ENCODE data around the gene ACAN.

Gene ACAN

GRCh38 chr15:88802250-88802990 lies 816 bp upstream of the ACAN start:
- no peak for DNase-seq (ENCODE audit: low read depth)

GRCh38 chr15:88802991-88803240 lies 320 bp upstream of the ACAN start:
- DNase-seq (ENCODE audit: low read depth) = no peak

DNA sequence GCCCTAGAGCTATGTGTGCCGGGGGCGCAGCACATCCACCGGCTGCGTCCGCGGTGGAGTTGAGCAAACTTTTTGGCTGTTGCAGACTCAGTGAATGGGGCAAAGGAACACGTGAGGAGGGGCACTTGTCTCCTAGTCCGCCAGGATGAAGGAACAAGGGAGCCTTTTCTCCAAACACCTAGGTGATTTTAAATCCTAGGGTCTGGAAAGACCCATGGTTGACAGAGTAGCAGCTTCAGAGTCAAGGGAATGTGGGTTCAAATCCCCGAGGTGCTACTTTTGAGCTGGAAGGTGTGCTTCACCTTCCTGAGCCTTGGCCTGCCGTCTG lies 648 bp downstream of the ACAN start:
- no peak for DNase-seq (ENCODE audit: low read depth)

- no peak for DNase-seq (ENCODE audit: low read depth)
These were observed 1.0 kb downstream of the ACAN start for GRCh38 chr15:88804257-88804656.

DNA sequence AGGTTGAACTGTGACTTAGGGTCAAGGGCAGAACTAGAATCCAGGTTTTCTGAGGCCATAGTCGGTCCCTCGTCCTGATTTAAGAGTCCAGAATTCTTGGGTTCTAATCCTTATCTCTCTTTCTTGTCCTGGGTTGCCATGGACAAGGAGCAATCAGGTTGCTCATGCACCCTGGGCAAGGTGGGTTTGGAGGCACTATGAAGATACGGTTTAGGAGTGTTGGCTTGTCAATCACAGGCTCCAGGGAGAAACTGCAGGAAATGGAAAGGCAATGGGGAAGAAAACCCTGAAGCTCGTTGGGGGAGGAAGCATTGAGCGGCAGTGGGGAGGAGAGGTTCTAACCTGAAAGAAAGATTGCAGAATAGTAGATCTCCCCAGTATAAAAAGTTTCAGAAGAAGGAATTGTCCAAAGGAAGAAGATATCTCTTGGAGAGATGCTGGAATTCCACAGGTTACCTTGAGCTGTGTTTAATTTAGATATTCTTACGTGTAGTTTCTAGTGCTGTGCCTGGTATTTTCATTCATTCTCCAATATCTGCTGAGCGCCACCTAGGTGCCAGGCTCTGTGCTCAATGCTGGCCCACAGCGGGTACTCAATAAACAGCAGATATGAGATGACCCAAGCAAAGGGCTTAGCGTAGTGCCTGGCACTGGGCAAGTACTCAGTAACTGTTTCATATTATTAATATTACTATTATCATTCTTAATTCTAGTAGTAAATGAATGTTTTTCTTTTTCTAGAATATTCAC lies 2.0 kb downstream of the ACAN start:
- DNase-seq (ENCODE audit: low read depth) = no peak

DNA sequence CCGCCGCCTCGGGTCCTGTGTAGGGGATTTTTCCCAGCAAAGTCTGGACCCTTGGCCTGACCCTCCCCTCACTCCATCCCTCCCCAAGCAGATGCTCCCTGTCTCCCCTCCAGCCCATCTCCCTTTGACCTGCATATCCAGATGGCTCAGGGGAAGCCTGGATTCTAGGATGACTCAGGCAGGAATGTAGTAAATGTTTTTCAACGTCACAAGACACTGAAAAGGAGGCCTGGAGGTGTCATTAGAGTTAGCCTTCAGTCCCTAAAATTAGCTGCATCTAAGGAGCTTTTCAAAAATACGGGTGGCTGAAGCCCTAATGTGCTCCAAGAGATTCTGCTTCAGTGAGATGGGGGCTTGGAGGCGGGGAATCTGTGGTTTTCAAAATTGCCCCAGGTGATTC lies 7.2 kb downstream of the ACAN start:
- DNase-seq (ENCODE audit: low read depth) = peak; percentile 73

DNA sequence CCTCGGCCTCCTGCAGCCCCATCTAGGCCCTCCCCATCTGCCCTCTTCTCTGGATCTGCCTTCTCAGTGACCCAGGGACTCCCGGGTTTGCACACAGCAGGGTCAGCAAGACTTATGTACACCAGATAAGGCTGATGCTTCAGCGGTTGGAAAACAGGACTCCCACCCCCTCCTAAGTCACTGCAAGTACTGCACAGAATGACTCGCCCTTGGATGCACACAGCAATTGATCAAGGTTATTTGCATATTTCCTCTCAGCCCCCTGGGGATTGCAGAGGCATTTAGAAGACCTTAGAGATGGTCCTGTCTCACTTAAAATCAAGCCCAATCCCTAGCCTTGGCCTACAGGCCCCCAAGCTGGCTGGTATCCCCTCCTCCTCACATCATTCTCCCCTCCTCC lies 8.9 kb downstream of the ACAN start:
- no peak for DNase-seq (ENCODE audit: low read depth)

DNA sequence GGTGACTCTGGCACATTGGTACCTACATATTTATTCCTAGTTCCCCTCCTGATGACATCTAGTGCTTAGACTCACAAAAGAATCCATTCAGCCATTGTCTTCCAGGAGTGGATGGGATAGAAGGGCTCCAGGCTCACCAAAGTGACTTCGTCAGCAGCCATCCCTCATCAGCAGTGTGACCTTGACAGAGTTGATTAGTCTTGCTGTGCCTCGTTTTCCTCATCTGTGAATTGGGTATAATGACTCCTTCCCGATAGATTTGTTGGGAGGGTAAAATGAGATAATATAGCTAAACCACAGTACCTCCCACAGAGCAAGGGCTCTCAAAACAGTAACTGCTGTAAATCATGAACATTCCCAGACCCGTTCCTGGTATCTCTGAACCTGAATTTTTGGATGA lies 10.7 kb downstream of the ACAN start:
- no peak for DNase-seq (ENCODE audit: low read depth)

- DNase-seq (ENCODE audit: low read depth) = no peak
These were observed 11.2 kb downstream of the ACAN start for GRCh38 chr15:88814393-88814792.

DNA sequence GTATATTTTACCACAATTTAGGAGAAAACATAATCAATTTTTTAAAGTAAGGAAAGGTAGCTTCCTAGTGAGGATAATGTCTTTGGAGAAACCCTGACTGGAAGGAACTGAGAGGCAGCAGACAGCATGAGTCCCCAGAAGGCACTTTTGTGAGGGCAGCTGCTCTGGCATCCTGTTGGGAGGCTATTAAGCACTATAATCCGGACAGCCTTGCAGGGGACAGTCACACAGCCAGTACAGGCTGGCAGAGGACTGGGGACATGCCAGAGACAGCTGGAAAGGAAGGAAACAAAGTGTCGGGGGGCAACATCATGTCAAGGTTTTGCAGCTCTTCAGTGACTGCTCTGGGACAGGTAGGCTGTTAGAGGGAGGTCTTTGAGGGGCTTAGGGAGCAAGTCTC lies 15.7 kb downstream of the ACAN start:
- DNase-seq (ENCODE audit: low read depth) = no peak

DNA sequence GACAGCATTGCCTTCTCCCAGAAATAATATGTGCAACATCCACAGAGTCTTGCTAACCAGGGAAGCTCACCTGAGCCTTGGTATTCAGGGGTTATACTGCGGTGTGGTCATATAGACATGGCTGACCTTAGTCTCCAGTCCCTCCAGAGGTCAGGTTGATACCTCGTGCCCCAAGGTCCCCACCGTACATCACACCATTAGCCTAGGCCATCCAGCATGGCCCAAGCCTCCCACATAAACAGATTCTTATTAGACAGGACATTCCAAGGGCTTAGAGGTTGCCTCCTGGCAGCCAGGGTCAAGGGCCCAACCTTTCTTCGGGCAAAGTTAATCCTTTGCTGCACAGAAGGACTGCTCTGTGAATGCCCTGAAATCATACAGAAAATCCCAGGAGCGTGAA lies 18.8 kb downstream of the ACAN start:
- no peak for DNase-seq (ENCODE audit: low read depth)

DNA sequence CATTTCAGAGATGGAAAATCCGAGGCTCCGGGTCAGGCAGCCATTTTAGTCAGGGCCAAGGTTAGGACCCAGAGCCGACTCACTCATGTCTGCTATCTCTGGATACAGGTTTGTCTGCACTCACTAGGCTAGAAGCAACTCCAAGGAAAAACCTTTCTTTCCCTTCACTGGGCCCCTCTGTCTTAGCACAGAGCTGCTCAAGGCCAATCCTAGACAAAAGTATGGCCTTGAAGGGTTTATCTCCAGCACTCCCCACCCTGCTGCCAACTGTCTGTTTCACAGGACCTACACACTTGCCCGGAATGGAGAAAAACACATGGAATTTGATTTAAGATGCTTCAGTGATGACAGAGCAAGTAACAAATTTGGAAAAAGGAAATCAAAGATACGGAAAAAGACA lies 25.6 kb downstream of the ACAN start:
- peak; percentile 36 for DNase-seq (ENCODE audit: low read depth)

DNA sequence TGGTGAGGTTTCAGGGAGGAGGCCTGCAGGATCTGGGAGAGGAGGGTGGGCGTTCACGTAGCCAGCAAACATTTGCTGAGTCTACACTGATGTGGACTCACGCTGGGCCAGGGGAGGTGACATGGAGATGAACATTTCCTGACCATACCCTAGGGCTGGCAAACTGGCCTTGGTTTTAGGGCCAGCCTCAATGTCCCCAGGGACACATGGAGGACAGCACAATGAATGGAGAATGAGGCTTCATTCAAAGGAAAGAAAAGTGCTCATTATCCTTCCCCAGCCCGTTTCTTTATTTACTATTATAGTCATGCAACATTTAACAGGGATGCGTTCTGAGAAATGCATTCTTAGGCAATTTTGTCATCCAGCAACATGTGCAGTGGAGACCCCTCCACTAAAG lies 26.8 kb downstream of the ACAN start:
- DNase-seq (ENCODE audit: low read depth) = no peak

DNA sequence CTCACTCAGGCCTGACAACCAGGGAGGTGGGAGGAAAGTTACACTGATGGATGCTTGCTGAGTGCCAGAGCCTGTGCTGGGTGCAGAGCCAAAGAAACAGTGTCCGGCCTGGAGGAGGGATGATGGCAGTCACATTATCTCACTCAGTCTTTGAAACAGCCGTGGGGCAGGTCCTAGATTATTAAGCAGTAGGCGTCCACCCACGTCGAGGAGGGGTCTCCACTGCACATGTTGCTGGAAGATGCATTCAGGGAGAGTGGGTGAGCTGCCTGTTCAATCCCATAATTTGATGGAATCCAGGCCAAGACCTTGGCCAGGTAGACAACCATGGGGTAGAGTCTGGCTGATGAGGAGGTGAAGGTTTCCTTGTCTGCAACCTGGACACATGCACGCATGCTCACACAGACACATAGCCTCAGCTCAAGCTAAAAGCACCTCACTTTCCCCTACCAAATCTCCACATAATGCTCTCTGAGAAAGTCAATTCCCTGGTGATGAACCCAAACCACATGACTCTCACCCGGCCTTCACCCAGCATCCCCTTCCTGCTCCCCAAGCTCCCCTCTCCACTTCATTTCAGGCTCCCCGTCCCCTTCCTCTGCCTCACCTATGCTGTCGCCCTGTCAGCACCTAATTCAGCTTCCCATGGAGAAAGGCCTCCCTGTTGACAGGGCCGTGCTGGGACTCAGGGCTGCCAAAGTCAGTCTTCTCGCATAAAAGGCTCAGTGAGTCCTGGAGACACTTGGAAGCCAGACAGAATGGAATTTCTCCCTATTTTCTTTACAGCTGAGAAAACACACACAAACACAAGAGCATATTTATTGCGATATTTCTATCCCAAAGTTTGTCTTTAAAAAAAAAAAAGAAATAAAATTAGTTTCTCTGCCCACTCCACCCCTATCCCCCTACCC lies 29.8 kb downstream of the ACAN start:
- DNase-seq (ENCODE audit: low read depth) = peak; percentile 23

DNA sequence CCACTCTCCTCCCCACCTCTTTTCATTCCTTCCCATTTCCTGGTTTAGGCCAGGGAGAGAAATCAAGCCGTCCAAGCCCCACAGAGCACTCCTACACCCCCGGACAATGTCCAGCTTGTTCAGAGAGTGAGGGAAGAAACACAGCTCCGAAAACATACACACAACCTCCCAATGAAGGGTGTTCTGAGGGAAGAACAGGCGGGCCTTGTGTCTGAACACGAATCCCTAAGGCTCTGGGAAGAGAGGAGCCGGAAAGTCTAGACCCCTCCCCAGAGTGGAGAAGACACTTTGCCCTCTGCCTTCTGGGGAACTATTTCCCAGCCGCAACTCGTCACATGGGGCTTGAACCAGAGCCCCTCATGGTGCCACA lies 30.5 kb downstream of the ACAN start:
- no peak for DNase-seq (ENCODE audit: low read depth)

- DNase-seq (ENCODE audit: low read depth) = peak; percentile 66
These were observed 31.1 kb downstream of the ACAN start for GRCh38 chr15:88834211-88834812.

GRCh38 chr15:88835119-88835518 lies 31.9 kb downstream of the ACAN start:
- no peak for DNase-seq (ENCODE audit: low read depth)

DNA sequence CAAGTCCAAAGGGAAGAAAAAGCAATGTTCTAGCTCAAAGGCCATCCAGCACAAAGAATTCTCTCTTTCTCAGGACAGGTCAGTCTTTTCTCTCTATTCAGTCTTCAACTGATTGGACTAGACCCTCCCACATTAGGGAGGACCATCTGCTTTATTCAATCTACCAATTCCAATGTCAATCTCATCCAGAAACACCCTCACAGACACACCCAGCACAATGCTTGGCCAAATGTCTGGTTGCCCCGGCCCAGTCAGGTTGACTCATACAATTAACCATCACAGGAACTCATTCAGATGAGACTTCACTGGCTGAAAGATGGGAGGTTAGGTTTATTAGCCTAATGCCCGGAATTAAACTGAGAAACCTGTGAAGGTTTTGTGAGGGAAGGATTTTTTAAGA lies 32.4 kb downstream of the ACAN start:
- peak; percentile 62 for DNase-seq (ENCODE audit: low read depth)

DNA sequence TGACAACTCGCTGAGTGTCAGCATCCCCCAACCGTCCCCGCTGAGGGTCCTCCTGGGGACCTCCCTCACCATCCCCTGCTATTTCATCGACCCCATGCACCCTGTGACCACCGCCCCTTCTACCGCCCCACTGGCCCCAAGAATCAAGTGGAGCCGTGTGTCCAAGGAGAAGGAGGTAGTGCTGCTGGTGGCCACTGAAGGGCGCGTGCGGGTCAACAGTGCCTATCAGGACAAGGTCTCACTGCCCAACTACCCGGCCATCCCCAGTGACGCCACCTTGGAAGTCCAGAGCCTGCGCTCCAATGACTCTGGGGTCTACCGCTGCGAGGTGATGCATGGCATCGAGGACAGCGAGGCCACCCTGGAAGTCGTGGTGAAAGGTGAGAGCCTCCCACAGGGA lies 35.4 kb downstream of the ACAN start:
- DNase-seq (ENCODE audit: low read depth) = no peak

DNA sequence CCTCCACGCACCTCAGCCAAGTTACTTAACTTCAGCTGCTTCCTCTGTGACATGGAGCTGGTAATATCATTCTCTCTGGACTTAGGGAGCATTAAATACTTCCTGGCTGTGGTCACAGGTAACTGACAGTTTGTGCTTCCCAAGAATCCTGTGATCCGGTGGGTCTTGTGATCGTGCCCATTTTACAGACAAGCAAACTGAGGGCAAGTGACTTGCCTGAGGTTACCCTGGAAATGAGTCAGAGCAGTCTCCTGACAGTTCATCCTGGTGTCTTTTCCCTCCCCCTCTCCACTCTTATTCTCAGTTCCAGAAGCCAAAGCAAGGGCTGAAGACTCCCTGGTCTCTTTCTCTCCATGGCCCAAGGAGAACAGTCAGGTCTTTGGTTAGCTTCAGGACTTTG lies 35.9 kb downstream of the ACAN start:
- no peak for DNase-seq (ENCODE audit: low read depth)

- DNase-seq (ENCODE audit: low read depth) = no peak
These were observed 36.7 kb downstream of the ACAN start for GRCh38 chr15:88839961-88840360.

GRCh38 chr15:88841236-88841635 lies 38.0 kb downstream of the ACAN start:
- DNase-seq (ENCODE audit: low read depth) = peak; percentile 57

- no peak for DNase-seq (ENCODE audit: low read depth)
These were observed 38.9 kb downstream of the ACAN start for GRCh38 chr15:88842156-88842555.

All from EH (cell line).